A673 (cell line): ENCODE data around the gene SPPL2B. TPM values are rescaled to one million over a fixed set of nuclear protein-coding genes. Genes with fewer than 3 reads are reported as not detected.

Experiments used
- BruUV-seq: library from RNA; stranded (reverse); fragments of 400-500 nt; replicated peaks from 2 replicates; lab custom pipeline; 2021; lab: Mats Ljungman, UMichigan
- CTCF ChIA-PET: fragments of 300-600 bp; sonication (Branson Sonifier 250); formaldehyde crosslinking; loops from one replicate; lab custom pipeline; 2022; ENCODE audit warnings: antibody characterized with exemption; lab: Charles Lee
- POLR2A ChIA-PET: fragments of 300-600 bp; sonication (Branson Sonifier 250); formaldehyde crosslinking; loops from one replicate; lab custom pipeline; 2022; ENCODE audit warnings: antibody characterized with exemption; ENCODE audit not compliant: low non-redundant PET; lab: Charles Lee
- DNase-seq: peaks from one replicate; pipeline ENCODE4 v3.0.0-alpha.2; 2015; ENCODE audit warnings: low spot score
- H3K27ac ChIP-seq: fragments of 200-600 bp; sonication (generic); 2 replicates; pipeline ENCODE4 v1.5.1; 2016; ENCODE audit warnings: mixed run types, low read depth, mild to moderate bottlenecking, mixed read lengths, antibody characterized with exemption, low read length; ENCODE audit not compliant: poor library complexity, severe bottlenecking
- H3K27me3 ChIP-seq: fragments of 200-600 bp; sonication (generic); replicated peaks from 2 replicates; pipeline ENCODE4 v1.6.1; 2017; ENCODE audit warnings: mixed run types, low read depth, mild to moderate bottlenecking, mixed read lengths, antibody characterized with exemption, low read length; ENCODE audit not compliant: insufficient read depth, poor library complexity
- H3K36me3 ChIP-seq: fragments of 200-600 bp; sonication (generic); 2 replicates; pipeline ENCODE4 v1.6.1; 2016; ENCODE audit warnings: mixed run types, mild to moderate bottlenecking, mixed read lengths, antibody characterized with exemption, low read length; ENCODE audit not compliant: insufficient read depth, poor library complexity, severe bottlenecking
- H3K4me1 ChIP-seq: fragments of 200-600 bp; sonication (generic); 2 replicates; pipeline ENCODE4 v1.6.1; 2017; ENCODE audit warnings: mixed run types, mild to moderate bottlenecking, mixed read lengths, antibody characterized with exemption, low read length; ENCODE audit not compliant: insufficient read depth, poor library complexity, severe bottlenecking
- H3K4me3 ChIP-seq: fragments of 200-600 bp; sonication (generic); 2 replicates; pipeline ENCODE4 v1.5.1; 2016; ENCODE audit warnings: low read depth, mixed run types, mild to moderate bottlenecking, mixed read lengths, low read length; ENCODE audit not compliant: poor library complexity, severe bottlenecking
- H3K9me3 ChIP-seq: fragments of 200-600 bp; sonication (generic); 2 replicates; pipeline ENCODE4 v1.6.1; 2016; ENCODE audit warnings: mixed run types, low read depth, mild to moderate bottlenecking, mixed read lengths, antibody characterized with exemption, low read length; ENCODE audit not compliant: poor library complexity, severe bottlenecking
- CTCF ChIP-seq: fragments of 300-800, 200-600 bp; sonication (generic); conservative IDR thresholded peaks from 2 replicates; pipeline ENCODE4 v1.5.1; 2017; ENCODE audit warnings: low read depth, mild to moderate bottlenecking, antibody characterized with exemption, low read length, moderate library complexity, mixed read lengths
- EZH2 ChIP-seq: fragments of 200-600 bp; sonication (generic); IDR thresholded peaks from 2 replicates; pipeline ENCODE4 v1.6.1; 2017; ENCODE audit warnings: borderline replicate concordance, low read depth, mild to moderate bottlenecking, mixed read lengths, antibody characterized with exemption, low read length; ENCODE audit not compliant: poor library complexity, severe bottlenecking
- intact Hi-C: fragments of 100-400 bp; cut with micrococcal nuclease; formaldehyde crosslinking; loops from one replicate; pipeline ENCODE4 v1.10.0; 2022; ENCODE audit not compliant: unreplicated experiment
- total RNA-seq: library from RNA; stranded (reverse); gene quantifications from 2 replicates; pipeline ENCODE4 v1.2.3, GENCODE V29; 2021

Gene SPPL2B
- total RNA-seq, 1 experiment from 2014 or later, result 86.8 TPM

- Histone ChIP-seq H3K4me1 (peaks cover 7% of the 10 kb centered on the region), H3K27ac (no peak overlapping the region), H3K36me3 (no peaks in the 10 kb centered on the region), H3K9me3 (no peaks in the 10 kb centered on the region), H3K27me3 (peaks cover 33% of the 10 kb centered on the region), H3K4me3 (no peak overlapping the region)
- BruUV-seq, result no TSS peak
- TF ChIP-seq CTCF (no peak), EZH2 (no peak)
- ChIA-PET CTCF (no interaction called here), POLR2A (no interaction called here)
- intact Hi-C loops, result no loop called here
- no peak for DNase-seq
Measured at GRCh38 chr19:2286402-2287140, 41.9 kb upstream of the SPPL2B start.

DNA sequence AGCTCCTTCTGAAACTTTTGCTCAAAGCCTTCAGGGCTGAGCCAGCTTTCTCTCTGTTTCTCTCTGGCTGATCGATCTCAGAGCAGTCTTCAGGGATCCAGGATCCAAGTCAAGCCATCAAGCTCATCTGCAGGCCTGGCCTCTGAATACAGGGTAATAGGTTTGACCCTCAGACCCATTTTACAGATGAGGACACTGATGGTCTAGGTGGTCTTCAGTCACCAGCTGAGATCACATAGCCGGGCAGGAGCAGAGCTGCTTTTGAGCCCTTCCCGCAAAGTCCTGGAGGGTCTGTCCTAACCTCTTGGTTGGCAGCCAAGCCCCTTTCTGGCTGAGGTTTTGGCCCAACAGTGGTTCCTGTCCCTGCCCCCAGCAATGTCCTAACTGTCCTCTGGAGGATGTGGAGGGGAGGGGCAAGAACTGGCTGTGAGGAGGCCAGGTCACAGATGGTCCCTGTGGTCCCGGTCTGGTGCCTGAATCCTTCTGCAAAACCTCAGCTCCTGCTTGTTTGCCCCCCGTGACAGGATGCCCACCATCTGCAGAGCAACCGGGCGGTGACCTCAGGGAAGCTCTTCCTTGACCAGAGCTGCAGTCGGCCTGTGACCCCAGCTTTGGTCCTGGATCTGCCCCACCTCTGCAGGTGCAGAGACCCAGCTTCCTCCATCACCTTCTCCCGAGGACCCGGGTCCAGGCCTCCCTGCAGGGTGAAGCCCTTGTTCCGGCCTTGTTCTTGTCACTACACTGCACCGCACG lies 40.7 kb upstream of the SPPL2B start:
- Histone ChIP-seq H3K27ac (no peak overlapping the region), H3K4me3 (no peak overlapping the region), H3K9me3 (no peaks in the 10 kb centered on the region), H3K4me1 (peaks cover 7% of the 10 kb centered on the region), H3K27me3 (peaks cover 42% of the 10 kb centered on the region), H3K36me3 (no peaks in the 10 kb centered on the region)
- intact Hi-C loops, result no loop called here
- ChIA-PET CTCF (no interaction called here), POLR2A (no interaction called here)
- no peak for TF ChIP-seq CTCF
- no peak for TF ChIP-seq EZH2
- DNase-seq, result no peak
- BruUV-seq, result no TSS peak

GRCh38 chr19:2288338-2288817 lies 40.1 kb upstream of the SPPL2B start:
- no TSS peak for BruUV-seq
- H3K4me1 ChIP-seq, result peaks cover 7% of the 10 kb centered on the region
- H3K4me3 ChIP-seq, result no peak overlapping the region
- H3K9me3 ChIP-seq, result no peaks in the 10 kb centered on the region
- H3K27ac ChIP-seq, result no peak overlapping the region
- peaks cover 42% of the 10 kb centered on the region for H3K27me3 ChIP-seq
- TF ChIP-seq CTCF (no peak), EZH2 (no peak)
- ChIA-PET POLR2A (no interaction called here), CTCF (no interaction called here)
- intact Hi-C loops, result no loop called here
- DNase-seq, result no peak
- H3K36me3 ChIP-seq, result no peaks in the 10 kb centered on the region
